Skin epidermis (tissue), 12 donors: Measurements from ENCODE around the gene SAPCD2.

ENCODE experiments used
- H3K27ac ChIP-seq, 21 experiments: fragments of 200-600 bp; sonication (generic) in 11 of 21; one replicate each; pipeline ENCODE4 v1.5.0; 2020; ENCODE audit warnings: mild to moderate bottlenecking in 3 of 21, inconsistent platforms in 2 of 21, moderate library complexity in 2 of 21
- H3K4me3 ChIP-seq, 7 experiments: fragments of 200-600 bp; sonication (generic) in 2 of 7; one replicate each; pipeline ENCODE4 v1.5.0; 2020; ENCODE audit warnings: inconsistent platforms in 2 of 7, mild to moderate bottlenecking in 2 of 7, moderate library complexity in 1 of 7

Gene SAPCD2

GRCh38 chr9:137039611-137040366 is 30.6 kb downstream of the SAPCD2 start:
- Histone ChIP-seq H3K27ac (no peak overlapping the region), H3K4me3 (no peak overlapping the region)

- H3K27ac ChIP-seq: no peak overlapping the region
Measured at GRCh38 chr9:137038916-137039315, 31.4 kb downstream of the SAPCD2 start.

GRCh38 chr9:137037483-137037882 is 32.9 kb downstream of the SAPCD2 start:
- H3K27ac ChIP-seq: no peak overlapping the region
- no peak overlapping the region for H3K4me3 ChIP-seq

More at GRCh38 chr9:137038916-137039315, 31.4 kb downstream of the SAPCD2 start:
- H3K4me3 ChIP-seq: no peak overlapping the region

- H3K27ac ChIP-seq: no peak overlapping the region
- H3K4me3 ChIP-seq: no peak overlapping the region
Measured at GRCh38 chr9:137037035-137037434, 33.3 kb downstream of the SAPCD2 start.

GRCh38 chr9:137035937-137036336 is 34.4 kb downstream of the SAPCD2 start:
- Histone ChIP-seq H3K4me3 (no peak overlapping the region), H3K27ac (no peak overlapping the region)

- no peak overlapping the region for H3K4me3 ChIP-seq
- peak overlapping the region in 3 of 21 experiments; percentile 83 to 92 (median 91) for H3K27ac ChIP-seq
Measured at GRCh38 chr9:137035507-137035834, 34.9 kb downstream of the SAPCD2 start.

GRCh38 chr9:137034709-137035506 is 35.4 kb downstream of the SAPCD2 start:
- Histone ChIP-seq H3K27ac (peak overlapping the region in 16 of 21 experiments; percentile 1 to 92 (median 57)), H3K4me3 (peak overlapping the region in 4 of 7 experiments; percentile 1 to 18 (median 2))

GRCh38 chr9:137034039-137034708 is 36.2 kb downstream of the SAPCD2 start:
- Histone ChIP-seq H3K27ac (peak overlapping the region in 15 of 21 experiments; percentile 1 to 92 (median 70)), H3K4me3 (peak overlapping the region in 5 of 7 experiments; percentile 2 to 54 (median 13))

GRCh38 chr9:137033481-137033880 is 36.9 kb downstream of the SAPCD2 start:
- Histone ChIP-seq H3K4me3 (peak overlapping the region in 6 of 7 experiments; percentile 1 to 54 (median 13)), H3K27ac (peak overlapping the region in 12 of 21 experiments; percentile 1 to 92 (median 75))

- peak overlapping the region in 5 of 7 experiments; percentile 0 to 54 (median 19) for H3K4me3 ChIP-seq
- peak overlapping the region in 15 of 21 experiments; percentile 24 to 92 (median 72) for H3K27ac ChIP-seq
Measured at GRCh38 chr9:137032858-137033257, 37.5 kb downstream of the SAPCD2 start.

- Histone ChIP-seq H3K27ac (peak within 1 kb of the TSS in 19 of 21 experiments; percentile 14 to 92 (median 65)), H3K4me3 (peak within 1 kb of the TSS; percentile 13 to 58 (median 19))
Measured at GRCh38 chr9:137031904-137032640, 38.3 kb downstream of the SAPCD2 start, which contains the start of gene FUT7. Gene FUT7, minus strand, starts transcription at chr9:137032088. Its CDS starts 97 bp downstream, at chr9:137031991.

GRCh38 chr9:137030538-137031527 is 39.5 kb downstream of the SAPCD2 start:
- Histone ChIP-seq H3K4me3 (peak overlapping the region; percentile 13 to 58 (median 19)), H3K27ac (peak overlapping the region in 18 of 21 experiments; percentile 5 to 92 (median 72))

GRCh38 chr9:137030006-137030405 is 40.4 kb downstream of the SAPCD2 start:
- H3K27ac ChIP-seq: peak overlapping the region in 17 of 21 experiments; percentile 0 to 92 (median 74)
- H3K4me3 ChIP-seq: peak overlapping the region; percentile 13 to 58 (median 19)

- Histone ChIP-seq H3K4me3 (peak overlapping the region; percentile 34 to 58 (median 48)), H3K27ac (peak overlapping the region in 17 of 21 experiments; percentile 0 to 92 (median 76))
Measured at GRCh38 chr9:137029058-137029936, 41.1 kb downstream of the SAPCD2 start.

GRCh38 chr9:137028263-137029057 is 41.9 kb downstream of the SAPCD2 start:
- peak overlapping the region in 19 of 21 experiments; percentile 31 to 92 (median 74) for H3K27ac ChIP-seq
- H3K4me3 ChIP-seq: peak overlapping the region; percentile 34 to 58 (median 48)
